Measurements from ENCODE around the gene NTMT2. TPM values are rescaled to one million over a fixed set of nuclear protein-coding genes. Genes with fewer than 3 reads are reported as not detected.

Gene NTMT2
- total RNA-seq, 4 donors from 2014 or later = not detected

DNA sequence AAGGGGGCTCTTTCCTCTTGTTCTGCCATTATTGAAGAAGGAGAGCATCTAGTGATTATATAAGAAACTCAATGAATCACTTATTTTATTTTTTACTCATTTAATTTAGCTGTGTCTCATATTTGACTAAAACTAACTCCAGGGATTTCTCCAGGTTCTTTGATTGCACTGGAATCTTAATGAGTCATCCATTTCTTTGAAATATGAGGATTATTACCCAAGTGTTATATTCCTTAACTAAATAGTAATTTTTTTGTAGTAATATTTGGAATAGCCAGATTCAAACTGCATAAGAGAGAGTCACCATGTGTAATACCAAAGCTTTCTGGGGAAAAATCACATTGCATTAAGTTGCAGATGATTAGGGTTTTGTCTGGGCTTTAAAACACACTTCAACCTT lies 59.5 kb downstream of the NTMT2 start:
- TF ChIP-seq, protein P1, sequence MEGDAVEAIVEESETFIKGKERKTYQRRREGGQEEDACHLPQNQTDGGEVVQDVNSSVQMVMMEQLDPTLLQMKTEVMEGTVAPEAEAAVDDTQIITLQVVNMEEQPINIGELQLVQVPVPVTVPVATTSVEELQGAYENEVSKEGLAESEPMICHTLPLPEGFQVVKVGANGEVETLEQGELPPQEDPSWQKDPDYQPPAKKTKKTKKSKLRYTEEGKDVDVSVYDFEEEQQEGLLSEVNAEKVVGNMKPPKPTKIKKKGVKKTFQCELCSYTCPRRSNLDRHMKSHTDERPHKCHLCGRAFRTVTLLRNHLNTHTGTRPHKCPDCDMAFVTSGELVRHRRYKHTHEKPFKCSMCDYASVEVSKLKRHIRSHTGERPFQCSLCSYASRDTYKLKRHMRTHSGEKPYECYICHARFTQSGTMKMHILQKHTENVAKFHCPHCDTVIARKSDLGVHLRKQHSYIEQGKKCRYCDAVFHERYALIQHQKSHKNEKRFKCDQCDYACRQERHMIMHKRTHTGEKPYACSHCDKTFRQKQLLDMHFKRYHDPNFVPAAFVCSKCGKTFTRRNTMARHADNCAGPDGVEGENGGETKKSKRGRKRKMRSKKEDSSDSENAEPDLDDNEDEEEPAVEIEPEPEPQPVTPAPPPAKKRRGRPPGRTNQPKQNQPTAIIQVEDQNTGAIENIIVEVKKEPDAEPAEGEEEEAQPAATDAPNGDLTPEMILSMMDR (IDR thresholded peaks at IDR 0.05) = no peak
- TF ChIP-seq POLR2A (IDR thresholded peaks at IDR 0.05) = no peak
- no peak for DNase-seq (ENCODE audit: low spot score in 2 of 2)
- intact Hi-C loops (cut with DNase I; ENCODE audit: low total_unique reads) = no loop called here
- H3K4me3 ChIP-seq (ENCODE audit: low read depth, poor library complexity, severe bottlenecking) = no peak overlapping the region

DNA sequence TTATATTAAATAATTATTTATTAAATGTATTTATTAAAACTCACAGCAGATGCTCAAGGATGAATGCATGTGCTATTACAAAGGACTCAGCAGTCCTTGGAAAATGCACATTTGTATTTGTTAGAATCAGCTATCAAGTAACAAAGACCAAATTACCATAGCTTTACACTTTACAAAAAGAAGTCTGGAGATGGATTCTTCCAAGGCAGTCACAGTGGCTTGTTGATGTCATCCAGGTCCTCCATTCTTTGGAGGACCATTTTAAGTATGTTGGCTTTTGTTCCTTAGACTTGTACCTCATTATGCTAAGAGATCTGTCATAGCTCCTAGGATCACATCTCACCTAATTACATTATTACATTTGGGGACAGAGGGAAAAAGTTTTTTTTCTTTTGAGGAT lies 63.4 kb downstream of the NTMT2 start:
- TF ChIP-seq, protein P1 (IDR thresholded peaks at IDR 0.05) = no peak
- no peak for TF ChIP-seq POLR2A (IDR thresholded peaks at IDR 0.05)
- no peak for DNase-seq (ENCODE audit: low spot score in 2 of 2)
- H3K4me3 ChIP-seq (ENCODE audit: low read depth, poor library complexity, severe bottlenecking) = no peak overlapping the region
- intact Hi-C loops (cut with DNase I; ENCODE audit: low total_unique reads) = no loop called here

DNA sequence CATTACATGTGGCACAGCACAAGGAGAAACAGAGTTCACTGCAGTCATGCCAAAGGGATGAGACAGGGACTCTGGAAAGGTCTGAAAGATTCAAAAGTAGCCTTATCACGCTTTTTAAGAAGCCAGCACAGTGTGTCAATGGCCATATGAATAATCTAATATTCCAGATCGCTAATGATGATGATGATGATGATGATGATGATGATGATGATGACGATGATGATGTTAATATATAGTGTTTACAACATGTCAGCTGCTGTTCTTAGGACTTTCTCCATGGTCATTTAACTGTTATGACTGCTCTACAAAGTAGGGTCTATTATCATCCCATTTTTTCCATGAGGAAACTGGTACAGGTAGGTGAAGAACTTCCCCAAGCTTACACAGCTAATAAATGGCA lies 64.4 kb downstream of the NTMT2 start:
- 90% methylated on average over 3 of the region's 3 CpGs for WGBS, 2 donors
- no peak overlapping the region for H3K4me3 ChIP-seq (ENCODE audit: low read depth, poor library complexity, severe bottlenecking)
- TF ChIP-seq, protein P1 (IDR thresholded peaks at IDR 0.05) = no peak
- TF ChIP-seq POLR2A (IDR thresholded peaks at IDR 0.05) = no peak
- no peak for DNase-seq (ENCODE audit: low spot score in 2 of 2)
- intact Hi-C loops (cut with DNase I; ENCODE audit: low total_unique reads) = no loop called here

DNA sequence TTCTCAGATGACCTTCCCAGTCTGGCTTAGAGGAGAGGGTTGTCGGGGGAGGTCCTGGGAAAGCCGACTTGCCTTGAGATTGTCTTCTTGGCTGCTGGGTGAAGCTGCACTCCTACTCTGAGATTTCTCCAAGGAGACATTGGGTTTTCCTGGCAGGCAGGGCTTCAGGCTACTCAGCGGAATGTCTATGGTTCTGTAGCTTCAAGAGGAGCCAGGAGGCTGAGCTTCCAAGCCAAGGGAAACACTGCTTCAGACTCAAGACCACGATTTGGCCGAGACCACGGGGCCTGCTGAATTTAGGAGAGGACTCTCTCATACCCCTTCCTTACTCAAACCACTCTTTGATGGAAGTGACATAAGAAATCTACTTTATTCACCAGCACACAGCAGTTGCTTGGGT lies 67.8 kb downstream of the NTMT2 start:
- 54 to 78% methylated on average over 6 of the region's 6 CpGs for WGBS, 2 donors
- DNase-seq (ENCODE audit: low spot score in 2 of 2) = no peak
- H3K4me3 ChIP-seq (ENCODE audit: low read depth, poor library complexity, severe bottlenecking) = no peak overlapping the region
- intact Hi-C loops (cut with DNase I; ENCODE audit: low total_unique reads) = no loop called here
- no peak for TF ChIP-seq POLR2A (IDR thresholded peaks at IDR 0.05)
- TF ChIP-seq, protein P1 (IDR thresholded peaks at IDR 0.05) = no peak

DNA sequence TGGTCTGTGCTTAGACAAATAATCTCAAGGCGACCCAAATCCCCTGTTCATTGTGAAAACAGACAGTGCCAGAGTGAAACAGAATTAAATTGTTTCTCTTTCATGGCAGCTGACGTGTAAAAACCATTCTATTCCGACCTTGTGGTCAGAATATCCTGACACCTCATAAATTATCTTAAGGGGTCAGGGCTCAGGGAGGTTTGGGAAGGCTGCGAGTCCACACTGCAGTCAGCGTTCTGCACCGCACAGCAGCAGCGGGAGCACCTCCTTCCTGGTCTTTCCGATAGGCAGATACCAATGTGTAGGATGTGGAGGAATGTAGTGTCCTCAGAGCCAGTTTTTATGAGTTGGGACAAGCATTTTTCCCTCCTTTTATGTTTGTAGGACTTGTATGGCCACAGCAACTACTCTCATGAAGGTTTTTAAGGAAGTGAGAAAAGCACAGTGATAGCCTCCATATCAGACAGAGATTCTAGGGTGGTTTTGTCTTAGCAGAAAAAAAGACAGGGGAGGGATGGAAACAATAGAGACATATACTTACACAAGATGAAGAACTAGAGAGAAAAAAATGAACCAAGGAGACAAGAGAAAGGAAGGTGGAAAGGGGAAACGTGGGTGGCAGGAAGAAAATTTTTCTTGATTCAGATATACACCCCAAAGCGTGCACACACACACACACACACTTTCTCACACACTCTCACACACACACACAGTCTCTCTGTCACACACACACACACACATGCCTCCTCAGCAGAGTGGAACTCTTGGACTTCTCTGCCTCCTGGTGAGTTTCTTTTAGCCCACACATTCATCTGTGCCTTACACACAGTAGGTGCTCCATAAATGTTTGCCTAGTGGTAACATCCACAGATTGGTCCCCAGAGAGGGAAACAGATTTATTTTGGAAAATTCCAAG lies 68.6 kb downstream of the NTMT2 start:
- H3K4me3 ChIP-seq (ENCODE audit: low read depth, poor library complexity, severe bottlenecking) = no peak overlapping the region
- intact Hi-C loops (cut with DNase I; ENCODE audit: low total_unique reads) = no loop called here
- WGBS, 2 donors = 52 to 58% methylated on average over 10 of the region's 10 CpGs
- TF ChIP-seq, protein P1 (IDR thresholded peaks at IDR 0.05) = no peak
- no peak for TF ChIP-seq POLR2A (IDR thresholded peaks at IDR 0.05)
- DNase-seq (ENCODE audit: low spot score in 2 of 2) = no peak

Data from lower leg skin (tissue), 4 donors.